ENCODE measurements around the gene TNRC18. TPM values are rescaled to one million over a fixed set of nuclear protein-coding genes. Genes with fewer than 3 reads are reported as not detected.

The TNRC18 gene
- total RNA-seq, 2 donors from 2014 or later = 84.0 to 90.9 TPM

DNA sequence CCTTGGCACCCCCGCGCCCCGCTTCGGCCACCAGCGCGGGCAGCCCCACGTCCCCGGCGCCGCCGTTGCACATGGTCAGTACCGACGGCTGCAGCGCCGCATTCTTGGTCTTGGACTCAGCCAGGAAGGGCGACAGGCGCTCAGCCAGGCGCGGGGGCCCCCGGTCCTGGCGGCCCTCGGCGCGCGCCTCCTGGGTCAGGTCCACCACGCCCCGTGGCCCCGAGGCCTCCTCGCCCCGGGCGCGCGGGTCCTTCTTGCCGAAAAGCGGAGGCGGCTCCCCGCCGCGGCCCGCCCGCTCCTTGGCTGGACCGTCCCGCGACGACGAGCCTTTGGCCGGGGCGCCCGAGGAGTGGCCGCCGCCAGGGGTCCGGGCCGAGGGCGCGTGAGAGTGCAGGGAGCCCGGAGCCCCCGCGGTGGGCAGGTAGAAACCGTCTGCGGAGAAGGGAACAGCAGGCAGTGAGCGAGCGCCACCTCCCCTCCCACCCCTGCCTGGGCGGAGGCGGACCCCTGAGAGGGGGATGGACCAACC lies 34.7 kb downstream of the TNRC18 start:
- Histone ChIP-seq H3K27ac (no peak overlapping the region), H3K9ac (ENCODE audit: low read depth in 2 of 2, low read length in 2 of 2) (no peak overlapping the region), H3K9me3 (no peaks in the 10 kb centered on the region), H3K27me3 (no peaks in the 10 kb centered on the region), H3K4me1 (no peaks in the 10 kb centered on the region), H3K4me3 (no peak overlapping the region), H3K36me3 (peaks cover 22% of the 10 kb centered on the region)
- intact Hi-C loops (cut with DNase I) = no loop called here
- DNase-seq = no peak
- no peak for TF ChIP-seq CTCF (IDR thresholded peaks at IDR 0.05)

- H3K9me3 ChIP-seq = no peaks in the 10 kb centered on the region
- TF ChIP-seq CTCF (IDR thresholded peaks at IDR 0.05) = no peak
- H3K4me3 ChIP-seq = no peak overlapping the region
- no peak overlapping the region for H3K9ac ChIP-seq (ENCODE audit: low read depth in 2 of 2, low read length in 2 of 2)
- H3K4me1 ChIP-seq = no peaks in the 10 kb centered on the region
- no peaks in the 10 kb centered on the region for H3K27me3 ChIP-seq
- intact Hi-C loops (cut with DNase I) = no loop called here
- DNase-seq = no peak
- H3K36me3 ChIP-seq = peaks cover 17% of the 10 kb centered on the region
- H3K27ac ChIP-seq = no peak overlapping the region
Measured at GRCh38 chr7:5388273-5388901, 35.2 kb downstream of the TNRC18 start.

- no peak for TF ChIP-seq CTCF (IDR thresholded peaks at IDR 0.05)
- Histone ChIP-seq H3K36me3 (peaks cover 11% of the 10 kb centered on the region), H3K27me3 (no peaks in the 10 kb centered on the region), H3K4me3 (no peak overlapping the region), H3K9ac (ENCODE audit: low read depth in 2 of 2, low read length in 2 of 2) (no peak overlapping the region), H3K9me3 (no peaks in the 10 kb centered on the region), H3K27ac (no peak overlapping the region), H3K4me1 (no peaks in the 10 kb centered on the region)
- intact Hi-C loops (cut with DNase I) = no loop called here
- DNase-seq = no peak
Measured at GRCh38 chr7:5387711-5388245, 35.9 kb downstream of the TNRC18 start.

DNA sequence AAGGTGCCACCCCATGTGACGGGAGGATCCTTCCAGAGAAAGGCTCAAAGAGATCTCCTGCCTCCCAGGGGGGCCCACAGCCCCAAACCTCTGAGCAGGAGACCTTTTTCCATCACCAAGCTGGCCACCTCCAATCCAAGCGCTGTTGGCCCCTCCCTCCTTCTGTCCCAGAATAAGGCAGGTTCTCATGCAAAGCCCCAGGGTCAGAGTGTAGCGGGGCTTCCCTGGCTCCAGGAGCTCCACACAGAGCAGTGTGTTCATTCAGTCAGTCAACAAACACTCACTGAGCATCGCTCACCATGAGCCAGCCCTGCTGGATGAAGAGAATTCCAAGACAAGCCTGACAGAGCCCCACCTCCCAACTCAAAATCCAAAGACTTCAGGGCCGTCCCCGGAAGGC lies 39.0 kb downstream of the TNRC18 start:
- Histone ChIP-seq H3K4me1 (no peaks in the 10 kb centered on the region), H3K27ac (no peak overlapping the region), H3K27me3 (no peaks in the 10 kb centered on the region), H3K9me3 (no peaks in the 10 kb centered on the region), H3K36me3 (peaks cover 9% of the 10 kb centered on the region), H3K4me3 (no peak overlapping the region), H3K9ac (ENCODE audit: low read depth in 2 of 2, low read length in 2 of 2) (no peak overlapping the region)
- TF ChIP-seq CTCF (IDR thresholded peaks at IDR 0.05) = no peak
- intact Hi-C loops (cut with DNase I) = no loop called here
- no peak for DNase-seq

DNA sequence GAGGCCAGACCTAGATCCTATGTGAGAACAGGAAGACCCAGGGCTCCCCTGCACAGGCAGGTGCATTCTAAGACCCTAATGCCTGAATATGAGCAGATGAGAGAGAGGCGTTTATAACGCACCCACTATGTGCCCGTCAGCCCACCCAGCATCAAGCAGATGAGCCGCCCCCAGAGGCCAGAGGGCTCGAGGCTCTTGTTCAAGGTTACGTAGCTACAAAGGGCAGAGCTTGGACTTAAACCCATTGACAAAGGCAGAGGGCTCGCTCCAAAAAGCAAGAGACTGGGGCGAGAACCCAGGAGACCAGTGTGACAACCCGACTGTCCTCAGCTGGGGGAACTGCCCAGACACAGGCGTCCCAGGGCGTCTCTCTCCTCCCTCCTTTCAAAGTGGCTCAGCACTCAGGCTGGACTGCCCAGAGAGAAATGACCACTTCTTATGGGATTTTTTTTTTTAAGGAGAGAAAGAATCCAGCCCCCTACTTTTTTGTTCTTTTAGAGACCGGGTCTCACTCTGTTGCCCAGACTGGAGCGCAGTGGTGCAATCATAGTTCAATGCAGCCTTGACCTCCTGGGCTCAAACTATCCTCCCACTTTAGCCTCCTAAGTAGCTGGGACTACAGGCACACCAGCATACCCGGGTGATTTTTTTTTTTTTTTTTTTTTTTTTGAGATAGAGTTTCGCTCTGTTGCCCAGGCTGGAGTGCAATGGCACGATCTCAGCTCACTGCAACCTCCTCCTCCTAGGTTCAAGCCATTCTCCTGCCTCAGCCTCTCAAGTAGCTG lies 40.1 kb downstream of the TNRC18 start:
- Histone ChIP-seq H3K4me1 (no peaks in the 10 kb centered on the region), H3K9me3 (no peaks in the 10 kb centered on the region), H3K36me3 (peaks cover 9% of the 10 kb centered on the region), H3K9ac (ENCODE audit: low read depth in 2 of 2, low read length in 2 of 2) (no peak overlapping the region), H3K27me3 (no peaks in the 10 kb centered on the region), H3K4me3 (no peak overlapping the region), H3K27ac (no peak overlapping the region)
- intact Hi-C loops (cut with DNase I) = no loop called here
- DNase-seq = no peak
- no peak for TF ChIP-seq CTCF (IDR thresholded peaks at IDR 0.05)
